Uterine smooth muscle cell (primary cell): ENCODE data around the gene OR8B4. TPM values are rescaled to one million over a fixed set of nuclear protein-coding genes. Genes with fewer than 3 reads are reported as not detected.

Source experiments
- total RNA-seq: library from RNA; depleted of rRNA; stranded (reverse); fragments of >200 nt; gene quantifications from 2 replicates; pipeline ENCODE4 v1.2.3, GENCODE V29; 2014

Gene OR8B4
- not detected in 2 replicates for total RNA-seq

DNA sequence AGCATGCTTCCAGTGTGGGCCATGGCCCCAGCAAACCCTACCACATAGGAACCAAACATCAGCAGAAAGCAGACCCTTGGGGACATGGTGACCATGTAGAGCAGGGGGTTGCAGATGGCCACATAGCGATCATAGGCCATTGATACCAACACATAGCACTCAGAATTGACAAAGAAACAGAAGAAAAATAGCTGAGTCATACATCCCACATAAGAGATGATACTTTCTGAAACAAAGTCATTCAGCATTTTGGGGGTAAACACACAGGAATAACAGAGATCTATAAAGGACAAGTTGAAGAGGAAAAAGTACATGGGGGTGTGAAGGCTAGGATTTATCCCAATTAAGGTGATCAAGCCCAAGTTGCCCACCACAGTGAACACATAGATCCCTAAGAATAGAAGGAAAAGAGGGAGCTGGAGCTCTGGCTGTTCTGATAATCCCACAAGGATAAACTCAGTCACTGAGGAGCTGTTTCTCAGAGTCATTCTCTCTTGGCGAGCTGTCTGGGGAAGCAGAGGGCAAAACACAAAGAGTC, at the start of gene OR8B4:
TSS of gene OR8B4 (minus strand) at position 488 of the 538 bp plus-strand sequence. CDS start at position 488, 0 bp downstream.

DNA sequence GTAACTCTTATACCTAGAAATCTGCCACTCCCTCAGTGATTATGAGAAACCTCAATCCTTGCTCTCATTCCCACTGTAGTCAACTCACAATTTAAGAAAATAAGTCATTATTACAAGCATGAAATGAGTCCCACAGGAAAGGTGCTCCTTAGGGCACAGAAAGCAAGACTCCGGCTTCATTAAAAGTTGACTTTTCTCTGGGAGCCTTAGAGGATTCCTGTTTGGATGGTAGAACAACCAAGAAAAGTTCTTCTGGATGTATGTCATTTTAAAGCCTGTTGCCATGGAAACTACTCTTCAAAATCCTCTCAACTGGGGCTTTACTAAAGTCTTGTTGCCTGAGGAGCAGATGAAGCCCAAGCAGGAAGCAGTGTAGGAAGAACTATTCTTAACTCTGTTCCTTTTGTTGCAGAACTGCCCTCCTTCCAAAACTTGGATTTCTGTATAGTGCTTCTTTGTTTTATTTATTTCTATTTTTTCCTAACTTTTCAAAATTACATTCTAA, 21.0 kb upstream of the OR8B4 start, which contains the start of gene OR8B8:
TSS of gene OR8B8 (minus strand) at position 51 of the 505 bp plus-strand sequence. CDS start 4,611 bp downstream, outside the sequence.

DNA sequence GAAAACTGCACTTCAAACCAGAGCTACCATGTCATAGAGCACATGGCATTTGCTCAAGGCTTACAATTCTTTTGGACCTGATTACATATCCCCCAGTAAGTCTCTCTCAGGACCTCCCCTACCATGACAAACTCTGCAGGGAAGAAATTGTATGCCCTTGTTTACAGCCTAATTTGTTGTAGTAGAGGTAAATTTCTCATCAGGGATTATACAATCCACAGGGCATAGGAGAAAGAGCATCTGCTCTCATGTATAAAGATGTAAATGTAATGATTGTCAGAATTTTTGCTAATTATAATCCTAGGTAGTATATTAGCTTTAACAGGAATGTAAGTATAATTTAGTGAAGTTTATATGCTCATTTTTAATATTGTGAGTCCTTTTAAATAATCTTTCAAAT, 25.7 kb downstream of the OR8B4 start, which contains the start of gene OR8B3:
TSS of gene OR8B3 (minus strand) at position 101 of the 400 bp plus-strand sequence. CDS start 1,673 bp downstream, outside the sequence.

GRCh38 chr11:124384399-124384798, 40.3 kb downstream of the OR8B4 start, which contains the start of gene OR8B2:
Gene OR8B2 (minus strand): TSS chr11:124384499. CDS start chr11:124383343, 1,156 bp downstream.

Other genes with a start within 250 kb of the OR8B4 start
- gene OR10D3, start 241.5 kb downstream of the OR8B4 start, total RNA-seq: not detected in 2 replicates
- not detected in 2 replicates for gene OR8G1, start 183.8 kb downstream of the OR8B4 start, total RNA-seq
- gene OR8G5, start 168.5 kb downstream of the OR8B4 start, total RNA-seq: not detected in 2 replicates
- under 0.01 TPM in 1 of 2 replicates, not detected in the other for gene OR8D1, start 110.9 kb downstream of the OR8B4 start, total RNA-seq
- gene OR8D2, start 104.7 kb downstream of the OR8B4 start, total RNA-seq: not detected in 2 replicates
- gene OR8B2, start 40.4 kb downstream of the OR8B4 start, total RNA-seq: not detected in 2 replicates
- not detected in 2 replicates for gene OR8B3, start 25.8 kb downstream of the OR8B4 start, total RNA-seq
- gene OR8B8, start 20.8 kb upstream of the OR8B4 start, total RNA-seq: not detected in 2 replicates
- not detected in 2 replicates for gene OR8B12, start 118.8 kb upstream of the OR8B4 start, total RNA-seq
- not detected in 2 replicates for gene OR8A1, start 145.1 kb upstream of the OR8B4 start, total RNA-seq
- not detected in 2 replicates for gene PANX3, start 186.6 kb upstream of the OR8B4 start, total RNA-seq
- gene TBRG1, start 198.0 kb upstream of the OR8B4 start, total RNA-seq: 22.2 and 32.4 TPM in 2 replicates
- gene SIAE, start 248.9 kb upstream of the OR8B4 start, total RNA-seq: 10.2 and 21.5 TPM in 2 replicates
- gene SPA17, start 249.0 kb upstream of the OR8B4 start, total RNA-seq: 17.1 and 26.1 TPM in 2 replicates